ENCODE data around the gene ACKR4. TPM values are rescaled to one million over a fixed set of nuclear protein-coding genes. Genes with fewer than 3 reads are reported as not detected.
"Not testable (repeated sequence)": the region's sequence is repeated elsewhere in the genome, so short reads cannot be mapped to it uniquely, and the experiment has no call there.

ACKR4 gene
- total and polyA plus RNA-seq, 9 of the 15 experiments (the other 6 are each of a cell fraction or from before 2014, with no cell fraction given): 0.04 to 0.06 TPM; not detected in 7

- WGBS (ENCODE audit: insufficient coverage, low coverage, missing lambda C conversion rate): no CpG with 5 or more reads among the region's 1 CpG
- H3K27ac ChIP-seq (ENCODE audit: extremely low read depth, low read depth, low read length): no peak overlapping the region
- TF ChIP-seq ZBTB26 (CRISPR knock-in tag; IDR thresholded peaks at IDR 0.05) (no peak), HNRNPL (IDR thresholded peaks at IDR 0.05; ENCODE audit: low read depth, low read length) (no peak), ETV5 (CRISPR knock-in tag; IDR thresholded peaks at IDR 0.05; ENCODE audit: low read depth) (no peak), ILF3 (IDR thresholded peaks at IDR 0.05; ENCODE audit: borderline replicate concordance) (no peak), PHB2 (IDR thresholded peaks at IDR 0.05; ENCODE audit: low read depth) (no peak), NCOA2 (IDR thresholded peaks at IDR 0.05; ENCODE audit: partially characterized antibody in 2 of 2) (no peak), PML (IDR thresholded peaks at IDR 0.05; ENCODE audit: low read length) (no peak), SETDB1 (IDR thresholded peaks at IDR 0.05; ENCODE audit: low read length) (no peak), RUNX1 (IDR thresholded peaks at IDR 0.05; ENCODE audit: low read depth) (no peak), TRIM28 (IDR thresholded peaks at IDR 0.05) (no peak), VEZF1 (CRISPR knock-in tag; IDR thresholded peaks at IDR 0.05) (no peak), MLLT1 (IDR thresholded peaks at IDR 0.05) (no peak), EHMT2 (IDR thresholded peaks at IDR 0.05) (no peak), NR1H2 (CRISPR knock-in tag; IDR thresholded peaks at IDR 0.05) (no peak)
- no peak overlapping the region for H2AFZ ChIP-seq (ENCODE audit: low read depth, low read length)
- H3K4me3 ChIP-seq: no peak overlapping the region
- H3K36me3 ChIP-seq (ENCODE audit: control insufficient read depth, insufficient read depth, low read length): no peaks in the 10 kb centered on the region
- H3K4me1 ChIP-seq (replicated peaks in 1 of 2; ENCODE audit: control insufficient read depth in 2 of 2, insufficient read depth in 2 of 2, low read length in 2 of 2): no peaks in the 10 kb centered on the region
- ChIA-PET POLR2A (no interaction called here), CTCF (ENCODE audit: low intra/inter-chr PET ratio) (no interaction called here)
- in situ Hi-C loops (cut with MboI) (no loop called here), intact Hi-C loops (cut with micrococcal nuclease) (no loop called here)
- no peak for DNase-seq (ENCODE audit: extremely low read depth in 1 of 4, low spot score in 3 of 4)
- BruUV-seq (replicated peaks): no TSS peak
- H3K4me2 ChIP-seq (ENCODE audit: insufficient read depth, low read length): no peak overlapping the region
- no peaks in the 10 kb centered on the region for H4K20me1 ChIP-seq (replicated peaks; ENCODE audit: control insufficient read depth, insufficient read depth, low read length)
- no peak for ATAC-seq
- no peaks in the 10 kb centered on the region for H3K79me2 ChIP-seq (ENCODE audit: control insufficient read depth, insufficient read depth, low read length)
- FAIRE-seq: no peak
- H3K9ac ChIP-seq (ENCODE audit: insufficient read depth in 1 of 2, low read depth in 2 of 2, low read length in 2 of 2): no peak overlapping the region
- H3K9me3 ChIP-seq (replicated peaks; ENCODE audit: control insufficient read depth, insufficient read depth, low read depth, low read length): no peaks in the 10 kb centered on the region
- no peaks in the 10 kb centered on the region for H3K27me3 ChIP-seq (ENCODE audit: control insufficient read depth in 2 of 2, insufficient read depth in 2 of 2, low read length in 2 of 2)
- no peaks in the 10 kb centered on the region for H3K9me1 ChIP-seq (ENCODE audit: control insufficient read depth, insufficient read depth, low read length)
Measured at GRCh38 chr3:132606085-132606484, 9.0 kb downstream of the ACKR4 start.

- intact Hi-C loops (cut with micrococcal nuclease); H3K27ac ChIP-seq (ENCODE audit: extremely low read depth, low read depth, low read length); ATAC-seq; BruUV-seq (replicated peaks); H3K4me2 ChIP-seq (ENCODE audit: insufficient read depth, low read length); H3K9me1 ChIP-seq (ENCODE audit: control insufficient read depth, insufficient read depth, low read length); H4K20me1 ChIP-seq (replicated peaks; ENCODE audit: control insufficient read depth, insufficient read depth, low read length); H3K4me3 ChIP-seq; H3K4me1 ChIP-seq (replicated peaks in 1 of 2; ENCODE audit: control insufficient read depth in 2 of 2, insufficient read depth in 2 of 2, low read length in 2 of 2); DNase-seq (ENCODE audit: extremely low read depth in 1 of 4, low spot score in 3 of 4); H3K79me2 ChIP-seq (ENCODE audit: control insufficient read depth, insufficient read depth, low read length); H2AFZ ChIP-seq (ENCODE audit: low read depth, low read length); H3K36me3 ChIP-seq (ENCODE audit: control insufficient read depth, insufficient read depth, low read length); POLR2A ChIA-PET; H3K9ac ChIP-seq (ENCODE audit: insufficient read depth in 1 of 2, low read depth in 2 of 2, low read length in 2 of 2); CTCF ChIA-PET (ENCODE audit: low intra/inter-chr PET ratio); H3K27me3 ChIP-seq (ENCODE audit: control insufficient read depth in 2 of 2, insufficient read depth in 2 of 2, low read length in 2 of 2); H3K9me3 ChIP-seq (replicated peaks; ENCODE audit: control insufficient read depth, insufficient read depth, low read depth, low read length); FAIRE-seq; in situ Hi-C loops (cut with MboI): not testable (repeated sequence)
- 42% methylated on average over 5 of the region's 8 CpGs for WGBS (ENCODE audit: insufficient coverage, low coverage, missing lambda C conversion rate)
Measured at GRCh38 chr3:132606620-132607019, 9.6 kb downstream of the ACKR4 start.

Data from K562 (cell line).